Colonic mucosa (tissue), 4 donors: Measurements from ENCODE around the gene C1orf105. TPM values are rescaled to one million over a fixed set of nuclear protein-coding genes. Genes with fewer than 3 reads are reported as not detected.
"Not testable (repeated sequence)": the region's sequence is repeated elsewhere in the genome, so short reads cannot be mapped to it uniquely, and the experiment has no call there.

Source experiments
- DNase-seq: peaks from one replicate; pipeline ENCODE4 v3.0.0-alpha.2; 2020
- H3K27ac ChIP-seq: fragments of 200-600 bp; one replicate; pipeline ENCODE4 v1.8.0; 2021
- H3K27me3 ChIP-seq: fragments of 200-600 bp; one replicate; pipeline ENCODE4 v1.8.0; 2021
- H3K36me3 ChIP-seq: fragments of 200-600 bp; one replicate; pipeline ENCODE4 v1.8.0; 2021
- H3K4me1 ChIP-seq: fragments of 200-600 bp; one replicate; pipeline ENCODE4 v1.8.0; 2021; ENCODE audit warnings: mild to moderate bottlenecking
- H3K4me3 ChIP-seq: fragments of 200-600 bp; one replicate; pipeline ENCODE4 v1.8.0; 2021
- H3K9ac ChIP-seq, 2 donors: one replicate each; pipeline ENCODE4 v1.7.0; 2013; ENCODE audit warnings: control low read depth in 2 of 2, low read depth in 2 of 2, low read length in 2 of 2
- H3K9me3 ChIP-seq: fragments of 200-600 bp; one replicate; pipeline ENCODE4 v1.8.0; 2021
- intact Hi-C: fragments of 100-400 bp; cut with DNase I; formaldehyde crosslinking; loops from one replicate; pipeline ENCODE4 v1.14.1; 2022
- total RNA-seq, 2 donors: library from RNA; stranded (reverse); fragmentation: NEBNext Ultra II Directional in 1 of 2; extraction: Animal tissue kit (Norgen Biotek cat#: 25700) in 1 of 2; gene quantifications; one replicate each; pipeline ENCODE4 v1.2.1, GENCODE V29; 2021
- TF ChIP-seq, protein P1 (sequence below): fragments of 200-600 bp; IDR thresholded peaks from one replicate; pipeline ENCODE4 v1.8.0; 2022; ENCODE audit warnings: antibody characterized with exemption, mild to moderate bottlenecking
- donor health status: healthy.
- donor health status: DM: no; HTN: no; CAD: no.
- donor health status: DM: no; HTN: no; CAD: no.

Gene C1orf105
- total RNA-seq, 2 donors from 2014 or later = not detected

DNA sequence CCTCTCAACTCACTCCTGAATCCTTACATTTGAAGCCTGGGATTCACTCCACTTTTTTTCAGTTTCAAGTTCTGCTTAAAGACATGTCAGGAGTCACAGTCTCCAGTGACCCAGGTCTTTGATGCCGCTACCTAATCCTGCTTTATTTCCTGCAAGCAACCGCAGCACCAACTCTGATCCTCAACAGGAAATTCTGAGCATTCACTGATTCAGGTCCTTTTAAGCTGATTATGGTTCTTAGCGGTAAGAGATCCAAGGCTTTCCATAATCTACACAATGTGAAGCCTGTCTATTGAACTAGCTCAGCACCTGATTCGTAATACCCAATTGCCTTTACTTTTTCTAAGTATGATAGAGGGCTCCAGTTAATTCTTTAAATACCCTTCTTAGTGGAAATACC, 67.1 kb downstream of the C1orf105 start:
- TF ChIP-seq, protein P1, sequence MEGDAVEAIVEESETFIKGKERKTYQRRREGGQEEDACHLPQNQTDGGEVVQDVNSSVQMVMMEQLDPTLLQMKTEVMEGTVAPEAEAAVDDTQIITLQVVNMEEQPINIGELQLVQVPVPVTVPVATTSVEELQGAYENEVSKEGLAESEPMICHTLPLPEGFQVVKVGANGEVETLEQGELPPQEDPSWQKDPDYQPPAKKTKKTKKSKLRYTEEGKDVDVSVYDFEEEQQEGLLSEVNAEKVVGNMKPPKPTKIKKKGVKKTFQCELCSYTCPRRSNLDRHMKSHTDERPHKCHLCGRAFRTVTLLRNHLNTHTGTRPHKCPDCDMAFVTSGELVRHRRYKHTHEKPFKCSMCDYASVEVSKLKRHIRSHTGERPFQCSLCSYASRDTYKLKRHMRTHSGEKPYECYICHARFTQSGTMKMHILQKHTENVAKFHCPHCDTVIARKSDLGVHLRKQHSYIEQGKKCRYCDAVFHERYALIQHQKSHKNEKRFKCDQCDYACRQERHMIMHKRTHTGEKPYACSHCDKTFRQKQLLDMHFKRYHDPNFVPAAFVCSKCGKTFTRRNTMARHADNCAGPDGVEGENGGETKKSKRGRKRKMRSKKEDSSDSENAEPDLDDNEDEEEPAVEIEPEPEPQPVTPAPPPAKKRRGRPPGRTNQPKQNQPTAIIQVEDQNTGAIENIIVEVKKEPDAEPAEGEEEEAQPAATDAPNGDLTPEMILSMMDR = no peak
- Histone ChIP-seq H3K9me3 (no peaks in the 10 kb centered on the region), H3K4me1 (no peaks in the 10 kb centered on the region), H3K36me3 (no peaks in the 10 kb centered on the region), H3K27me3 (no peaks in the 10 kb centered on the region), H3K4me3 (no peak overlapping the region), H3K9ac (no peak overlapping the region), H3K27ac (no peak overlapping the region)
- DNase-seq = no peak
- intact Hi-C loops = no loop called here

DNA sequence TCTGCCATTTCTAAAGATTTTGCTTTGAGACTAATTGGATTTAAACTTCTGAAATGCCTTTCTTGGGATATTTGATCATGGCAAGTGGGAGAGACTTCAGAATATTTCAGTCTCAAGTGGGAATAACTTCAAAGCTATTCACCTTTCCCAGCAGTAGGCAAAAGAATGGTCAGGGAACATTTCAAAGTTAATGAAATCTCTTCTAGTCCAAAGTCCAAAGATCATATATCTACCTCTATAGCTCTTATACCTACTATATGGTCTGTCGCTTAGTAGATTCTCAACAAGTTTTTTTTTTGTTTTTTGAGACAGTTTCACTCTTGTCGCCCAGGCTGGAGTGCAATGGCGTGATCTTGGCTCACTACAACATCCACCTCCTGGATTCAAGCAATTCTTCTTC, 67.9 kb downstream of the C1orf105 start:
- Histone ChIP-seq H3K36me3 (no peaks in the 10 kb centered on the region), H3K27me3 (no peaks in the 10 kb centered on the region), H3K27ac (no peak overlapping the region), H3K4me1 (no peaks in the 10 kb centered on the region), H3K4me3 (no peak overlapping the region), H3K9me3 (no peaks in the 10 kb centered on the region), H3K9ac (no peak overlapping the region)
- TF ChIP-seq, protein P1 = no peak
- no peak for DNase-seq
- intact Hi-C loops = no loop called here

GRCh38 chr1:172489847-172490246, 69.4 kb downstream of the C1orf105 start:
- Histone ChIP-seq H3K4me1 (no peaks in the 10 kb centered on the region), H3K9me3 (no peaks in the 10 kb centered on the region)

DNA sequence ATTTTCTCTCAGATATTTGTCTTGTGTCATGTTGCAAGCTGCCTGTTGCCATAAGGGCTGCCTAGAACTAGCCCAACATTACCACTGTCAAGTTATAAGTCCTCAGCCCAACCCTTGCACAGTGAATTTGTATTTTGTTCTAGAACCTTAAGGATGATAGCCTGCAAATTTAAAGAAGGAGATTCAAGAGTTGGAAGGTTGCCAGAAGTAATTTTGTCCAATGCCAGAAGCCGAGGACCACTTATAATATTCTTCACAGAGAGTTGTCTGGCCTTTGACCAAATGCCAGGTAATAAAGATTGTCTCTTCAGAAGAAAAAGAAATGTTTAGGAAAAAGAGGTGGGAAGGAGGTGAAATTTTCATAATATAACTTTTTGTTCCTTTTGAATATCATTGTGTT, 71.9 kb downstream of the C1orf105 start:
- no peaks in the 10 kb centered on the region for H3K9me3 ChIP-seq
- DNase-seq = no peak

More at GRCh38 chr1:172489847-172490246, 69.4 kb downstream of the C1orf105 start:
- Histone ChIP-seq H3K36me3 (no peaks in the 10 kb centered on the region), H3K27ac (no peak overlapping the region), H3K27me3 (no peaks in the 10 kb centered on the region), H3K9ac (no peak overlapping the region), H3K4me3 (no peak overlapping the region)
- intact Hi-C loops = no loop called here
- TF ChIP-seq, protein P1 = no peak
- DNase-seq = no peak

DNA sequence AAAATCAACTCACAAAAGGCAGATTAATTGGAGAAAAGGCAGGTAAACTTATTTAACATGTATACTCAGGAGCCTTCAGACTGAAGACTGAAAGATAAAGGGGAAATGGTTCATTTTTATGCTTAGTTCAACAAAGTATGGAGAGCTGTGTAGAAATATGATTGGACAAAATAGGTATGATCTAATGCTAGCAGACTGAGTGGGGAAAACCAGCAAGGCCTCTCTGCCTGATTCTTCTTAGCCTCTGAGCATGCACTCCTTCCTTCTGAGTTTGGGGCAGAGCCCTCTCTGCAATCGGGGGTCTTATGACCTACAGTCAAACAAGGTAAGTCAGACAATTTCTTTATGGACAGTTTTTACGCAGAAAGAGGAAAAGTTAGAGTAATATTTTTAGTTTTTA, 73.7 kb downstream of the C1orf105 start:
- TF ChIP-seq, protein P1 = no peak
- no peak for DNase-seq

More for the DNA sequence above, 71.9 kb downstream of the C1orf105 start:
- intact Hi-C loops = no loop called here
- Histone ChIP-seq H3K36me3 (no peaks in the 10 kb centered on the region), H3K4me1 (no peaks in the 10 kb centered on the region), H3K4me3 (no peak overlapping the region), H3K27me3 (no peaks in the 10 kb centered on the region), H3K9ac (no peak overlapping the region), H3K27ac (no peak overlapping the region)
- TF ChIP-seq, protein P1 = no peak

GRCh38 chr1:172496127-172496526, 75.6 kb downstream of the C1orf105 start:
- DNase-seq, H3K36me3 ChIP-seq, H3K27ac ChIP-seq, H3K9ac ChIP-seq, H3K27me3 ChIP-seq, H3K4me1 ChIP-seq, H3K4me3 ChIP-seq, intact Hi-C loops, H3K9me3 ChIP-seq: not testable (repeated sequence)

More for the DNA sequence above, 73.7 kb downstream of the C1orf105 start:
- no peaks in the 10 kb centered on the region for H3K27me3 ChIP-seq
- no peaks in the 10 kb centered on the region for H3K4me1 ChIP-seq
- H3K4me3 ChIP-seq = no peak overlapping the region
- H3K27ac ChIP-seq = no peak overlapping the region
- intact Hi-C loops = no loop called here
- no peaks in the 10 kb centered on the region for H3K9me3 ChIP-seq
- no peak overlapping the region for H3K9ac ChIP-seq
- no peaks in the 10 kb centered on the region for H3K36me3 ChIP-seq
